Subcutaneous adipose tissue (tissue), 4 donors: ENCODE results near the gene SCARF1. TPM values are rescaled to one million over a fixed set of nuclear protein-coding genes. Genes with fewer than 3 reads are reported as not detected.

Experiments used
- CTCF ChIP-seq: fragments of 450-650 bp; IDR thresholded peaks from one replicate; pipeline ENCODE4 v1.5.1; 2016; ENCODE audit warnings: low read depth, mild to moderate bottlenecking, control low read depth, antibody characterized with exemption, moderate library complexity
- total RNA-seq, 4 donors: library from RNA; depleted of rRNA; stranded (reverse); fragments of >200 nt; gene quantifications; one replicate each; pipeline ENCODE4 v1.1.0, GENCODE V29; 2016

SCARF1 gene
- total RNA-seq, 4 donors from 2014 or later = 5.4 to 39.2 (median 9.9) TPM

DNA sequence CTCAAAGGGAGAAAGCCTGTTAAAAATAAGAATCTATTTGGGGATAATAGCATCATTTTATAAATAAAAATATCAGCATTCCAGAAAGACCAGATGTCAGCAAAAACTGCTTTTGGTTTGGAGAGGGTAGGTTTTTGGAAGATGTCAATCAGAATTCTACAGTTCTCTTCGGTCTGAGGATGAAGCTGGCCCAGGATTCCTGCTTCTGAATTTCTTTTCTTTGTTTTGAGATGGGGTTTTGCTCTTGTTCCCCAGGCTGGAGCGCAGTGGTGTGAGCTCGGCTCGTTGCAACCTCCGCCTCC is 52.0 kb downstream of the SCARF1 start:
- TF ChIP-seq CTCF = no peak

DNA sequence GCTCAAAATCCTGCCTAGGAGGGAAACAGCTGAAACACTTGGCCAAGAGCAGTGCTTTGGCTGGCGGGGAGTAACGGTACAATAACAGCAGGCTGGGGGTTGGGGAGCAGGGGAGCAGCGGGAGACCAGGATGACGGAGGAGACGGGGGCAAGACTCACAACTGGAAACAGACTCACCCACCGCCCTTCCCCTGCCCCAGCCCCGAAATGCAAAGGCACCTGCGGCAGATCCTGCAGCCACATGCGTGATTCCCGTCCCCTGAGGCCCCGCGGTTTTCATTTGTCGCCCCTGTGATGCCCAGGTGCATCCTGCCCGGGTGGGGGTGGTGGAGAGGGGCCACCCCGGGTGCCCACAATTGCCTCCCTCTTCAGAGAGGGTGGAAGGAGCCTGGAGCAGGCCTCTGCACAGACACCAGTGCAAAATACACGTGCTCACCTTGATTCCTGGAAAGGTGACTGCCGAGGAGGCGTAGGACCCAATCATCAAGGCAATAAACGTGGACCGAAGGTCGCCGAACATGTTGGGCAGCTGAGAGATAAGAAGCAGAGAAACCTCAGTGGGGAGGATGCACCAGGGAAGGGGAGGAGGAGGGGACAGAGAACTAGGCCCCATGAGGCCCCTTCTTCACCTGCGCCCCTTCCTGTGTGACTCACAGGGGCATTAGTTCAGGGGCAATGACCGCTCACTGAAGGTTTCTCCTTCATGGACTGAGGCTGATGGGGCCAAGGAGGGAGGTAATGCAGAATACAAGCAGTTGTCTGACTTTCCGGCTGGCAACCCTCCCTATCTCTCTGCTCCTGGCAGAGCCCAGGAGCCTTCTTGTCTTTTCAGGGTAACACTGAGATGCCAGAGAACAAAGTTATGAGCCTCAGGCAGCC is 52.5 kb downstream of the SCARF1 start:
- no peak for TF ChIP-seq CTCF

- no peak for TF ChIP-seq CTCF
These were observed 54.0 kb downstream of the SCARF1 start for GRCh38 chr17:1591474-1592090.

- no peak for TF ChIP-seq CTCF
These were observed 54.6 kb downstream of the SCARF1 start for GRCh38 chr17:1590747-1591473.

GRCh38 chr17:1590029-1590746 is 55.3 kb downstream of the SCARF1 start:
- TF ChIP-seq CTCF = no peak

GRCh38 chr17:1588821-1589585 is 56.5 kb downstream of the SCARF1 start:
- TF ChIP-seq CTCF = no peak
